ENCODE measurements around the gene TRIL.

TRIL gene

GRCh38 chr7:28939844-28940544 is 18.1 kb downstream of the TRIL start:
- DNase-seq: peak; percentile 69

- no peak for DNase-seq
These were observed 18.8 kb downstream of the TRIL start for GRCh38 chr7:28939367-28939766.

GRCh38 chr7:28937619-28938018 is 20.5 kb downstream of the TRIL start:
- no peak for DNase-seq

GRCh38 chr7:28937103-28937502 is 21.0 kb downstream of the TRIL start:
- peak; percentile 60 for DNase-seq

GRCh38 chr7:28933846-28934320 is 24.2 kb downstream of the TRIL start:
- DNase-seq: no peak

- no peak for DNase-seq
These were observed 26.6 kb downstream of the TRIL start for GRCh38 chr7:28931565-28931964.

GRCh38 chr7:28926871-28927597 is 31.1 kb downstream of the TRIL start:
- peak; percentile 89 for DNase-seq

- peak; percentile 72 for DNase-seq
These were observed 35.4 kb downstream of the TRIL start for GRCh38 chr7:28922624-28923331.

GRCh38 chr7:28921822-28922221 is 36.3 kb downstream of the TRIL start:
- peak; percentile 65 for DNase-seq

- DNase-seq: no peak
These were observed 37.7 kb downstream of the TRIL start for GRCh38 chr7:28920424-28920823.

- DNase-seq: no peak
These were observed 38.6 kb downstream of the TRIL start for GRCh38 chr7:28919510-28919909.

GRCh38 chr7:28908775-28909174 is 49.4 kb downstream of the TRIL start:
- no peak for DNase-seq

- DNase-seq: no peak
These were observed 52.7 kb downstream of the TRIL start for GRCh38 chr7:28905464-28905863.

GRCh38 chr7:28904578-28905048 is 53.5 kb downstream of the TRIL start:
- no peak for DNase-seq

- DNase-seq: no peak
These were observed 54.2 kb downstream of the TRIL start for GRCh38 chr7:28903730-28904577.

Measured in fibroblast of skin of abdomen (primary cell).